HepG2 (cell line): Measurements from ENCODE around the gene NOTUM. TPM values are rescaled to one million over a fixed set of nuclear protein-coding genes. Genes with fewer than 3 reads are reported as not detected.

Source experiments
- IKZF4 ChIP-seq: sonication (generic); formaldehyde crosslinking; IDR thresholded peaks from 2 replicates; pipeline ENCODE4 v1.5.1; 2020; ENCODE audit warnings: borderline replicate concordance, mild to moderate bottlenecking, low read depth, missing genetic modification reagents; ENCODE audit errors: not compliant biosample characterization
- RBFOX2 ChIP-seq: fragments of 200-400 bp; formaldehyde crosslinking; IDR thresholded peaks from 2 replicates; pipeline ENCODE4 v1.6.1; 2017; ENCODE audit warnings: low read depth, mild to moderate bottlenecking, low read length
- SOX13 ChIP-seq, 3 experiments: fragments of 450-650 bp in 1 of 3; sonication (generic) in 1 of 3; formaldehyde crosslinking in 1 of 3; IDR thresholded peaks in 2 of 3; conservative IDR thresholded peaks in 1 of 3; 2 replicates each; pipeline versions ENCODE4 v1.5.0 to v1.6.1; 2016 to 2020; ENCODE audit warnings: antibody characterized with exemption in 1 of 3, mild to moderate bottlenecking in 1 of 3, missing compliant biosample characterization in 1 of 3, missing genetic modification reagents in 1 of 3, moderate library complexity in 1 of 3
- SP2 ChIP-seq: sonication (generic); formaldehyde crosslinking; IDR thresholded peaks from 2 replicates; pipeline ENCODE4 v1.5.1; 2020; ENCODE audit warnings: mild to moderate bottlenecking, missing genetic modification reagents
- TBL1XR1 ChIP-seq: fragments of 150-350 bp; IDR thresholded peaks from 2 replicates; pipeline ENCODE4 v1.6.1; 2014; ENCODE audit warnings: borderline replicate concordance, low read length; ENCODE audit not compliant: partially characterized antibody
- YY1 ChIP-seq: IDR thresholded peaks from 2 replicates; pipeline ENCODE4 v1.6.1; 2011; ENCODE audit warnings: low read length, low read depth, moderate library complexity, mild to moderate bottlenecking; ENCODE audit not compliant: insufficient read depth, insufficient replicate concordance
- ZKSCAN8 ChIP-seq: IDR thresholded peaks from 2 replicates; pipeline ENCODE4 v1.6.1; 2016; ENCODE audit warnings: borderline replicate concordance, missing genetic modification reagents, missing compliant biosample characterization
- ZNF446 ChIP-seq: sonication (generic); formaldehyde crosslinking; IDR thresholded peaks from 2 replicates; pipeline ENCODE4 v1.5.0; 2020; ENCODE audit warnings: mild to moderate bottlenecking, missing genetic modification reagents
- ZNF546 ChIP-seq: sonication (generic); formaldehyde crosslinking; conservative IDR thresholded peaks from 2 replicates; pipeline ENCODE4 v1.8.1; 2023; ENCODE audit warnings: mild to moderate bottlenecking, missing genetic modification reagents
- ZNF605 ChIP-seq: sonication (generic); formaldehyde crosslinking; IDR thresholded peaks from 2 replicates; pipeline ENCODE4 v1.8.0; 2022; ENCODE audit warnings: mild to moderate bottlenecking, missing genetic modification reagents
- ZNF780A ChIP-seq: sonication (generic); formaldehyde crosslinking; IDR thresholded peaks from 2 replicates; pipeline ENCODE4 v1.8.0; 2022; ENCODE audit warnings: mild to moderate bottlenecking, missing genetic modification reagents, moderate library complexity
- polyA plus RNA-seq, 8 experiments: library from polyadenylated mRNA; depleted of rRNA in 3 of 8; stranded (reverse) in 7 of 8; unstranded in 1 of 8; fragments of >200 nt; fragmentation: Illumina TruSeq in 4 of 8; extraction: Trizol in 4 of 8; gene quantifications; 2 replicates each; pipeline versions ENCODE4 v1.2.1 to v1.2.3, GENCODE V29; 2011 to 2016; ENCODE audit warnings: low read depth in 4 of 8, missing spikeins in 1 of 8, mixed read lengths in 1 of 8; ENCODE audit not compliant: insufficient read depth in 1 of 8
- total RNA-seq, 5 experiments: library from RNA; depleted of rRNA; stranded (reverse); fragments of >200 nt; fragmentation: Illumina TruSeq; extraction: Trizol; gene quantifications; 2 replicates each; pipeline ENCODE4 v1.2.3, GENCODE V29; 2016; ENCODE audit warnings: low read depth in 1 of 5
- TF ChIP-seq, protein P1 (sequence below): sonication (generic); formaldehyde crosslinking; IDR thresholded peaks from 2 replicates; pipeline ENCODE4; 2020; ENCODE audit warnings: missing genetic modification reagents, mild to moderate bottlenecking, borderline replicate concordance
- TF ChIP-seq, protein P2 (sequence below), 2 experiments: sonication (generic) in 1 of 2; formaldehyde crosslinking in 1 of 2; IDR thresholded peaks; 2 replicates each; pipeline versions ENCODE4 v1.5.1 to v1.6.1; 2011 to 2020; ENCODE audit warnings: borderline replicate concordance in 1 of 2, low read depth in 1 of 2, low read length in 1 of 2, mild to moderate bottlenecking in 1 of 2, missing genetic modification reagents in 1 of 2, moderate library complexity in 1 of 2
- TF ChIP-seq, protein P3 (sequence below): sonication (generic); formaldehyde crosslinking; IDR thresholded peaks from 2 replicates; pipeline ENCODE4 v1.4.0; 2020; ENCODE audit warnings: missing genetic modification reagents
- TF ChIP-seq, protein P4 (sequence below): sonication (generic); formaldehyde crosslinking; IDR thresholded peaks from 2 replicates; pipeline ENCODE4 v1.8.1; 2022; ENCODE audit warnings: low read depth, mild to moderate bottlenecking, missing genetic modification reagents
- TF ChIP-seq, protein P5 (sequence below): sonication (generic); formaldehyde crosslinking; IDR thresholded peaks from 2 replicates; pipeline ENCODE4 v1.4.0; 2020; ENCODE audit warnings: mild to moderate bottlenecking, missing genetic modification reagents

The NOTUM gene
- total and polyA plus RNA-seq, 2 of the 13 experiments (the other 11 are each of a cell fraction or from before 2014, with no cell fraction given): 150 to 160 TPM

DNA sequence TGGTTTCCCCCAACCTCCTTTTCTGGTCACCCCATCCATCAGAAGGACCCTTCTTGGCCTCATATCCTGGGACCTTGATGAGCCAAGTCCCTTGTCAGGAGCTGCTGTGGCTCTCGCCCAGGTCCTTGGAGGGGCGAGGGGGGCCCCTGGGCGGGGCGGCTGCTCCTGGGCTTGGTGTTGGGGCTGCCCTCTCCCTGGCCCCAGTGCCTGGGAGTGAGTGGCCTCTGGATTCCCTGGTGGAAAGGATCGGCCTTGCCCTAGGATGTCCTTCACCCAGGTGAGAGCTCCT is 6.2 kb upstream of the NOTUM start (continued):
- TF ChIP-seq, protein P1, sequence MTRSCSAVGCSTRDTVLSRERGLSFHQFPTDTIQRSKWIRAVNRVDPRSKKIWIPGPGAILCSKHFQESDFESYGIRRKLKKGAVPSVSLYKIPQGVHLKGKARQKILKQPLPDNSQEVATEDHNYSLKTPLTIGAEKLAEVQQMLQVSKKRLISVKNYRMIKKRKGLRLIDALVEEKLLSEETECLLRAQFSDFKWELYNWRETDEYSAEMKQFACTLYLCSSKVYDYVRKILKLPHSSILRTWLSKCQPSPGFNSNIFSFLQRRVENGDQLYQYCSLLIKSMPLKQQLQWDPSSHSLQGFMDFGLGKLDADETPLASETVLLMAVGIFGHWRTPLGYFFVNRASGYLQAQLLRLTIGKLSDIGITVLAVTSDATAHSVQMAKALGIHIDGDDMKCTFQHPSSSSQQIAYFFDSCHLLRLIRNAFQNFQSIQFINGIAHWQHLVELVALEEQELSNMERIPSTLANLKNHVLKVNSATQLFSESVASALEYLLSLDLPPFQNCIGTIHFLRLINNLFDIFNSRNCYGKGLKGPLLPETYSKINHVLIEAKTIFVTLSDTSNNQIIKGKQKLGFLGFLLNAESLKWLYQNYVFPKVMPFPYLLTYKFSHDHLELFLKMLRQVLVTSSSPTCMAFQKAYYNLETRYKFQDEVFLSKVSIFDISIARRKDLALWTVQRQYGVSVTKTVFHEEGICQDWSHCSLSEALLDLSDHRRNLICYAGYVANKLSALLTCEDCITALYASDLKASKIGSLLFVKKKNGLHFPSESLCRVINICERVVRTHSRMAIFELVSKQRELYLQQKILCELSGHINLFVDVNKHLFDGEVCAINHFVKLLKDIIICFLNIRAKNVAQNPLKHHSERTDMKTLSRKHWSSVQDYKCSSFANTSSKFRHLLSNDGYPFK (CRISPR knock-in tag): peak; percentile 74; the same call in 1 of the 2 replicates
- no peak for TF ChIP-seq ZKSCAN8 (CRISPR knock-in tag)
- TF ChIP-seq, protein P2, sequence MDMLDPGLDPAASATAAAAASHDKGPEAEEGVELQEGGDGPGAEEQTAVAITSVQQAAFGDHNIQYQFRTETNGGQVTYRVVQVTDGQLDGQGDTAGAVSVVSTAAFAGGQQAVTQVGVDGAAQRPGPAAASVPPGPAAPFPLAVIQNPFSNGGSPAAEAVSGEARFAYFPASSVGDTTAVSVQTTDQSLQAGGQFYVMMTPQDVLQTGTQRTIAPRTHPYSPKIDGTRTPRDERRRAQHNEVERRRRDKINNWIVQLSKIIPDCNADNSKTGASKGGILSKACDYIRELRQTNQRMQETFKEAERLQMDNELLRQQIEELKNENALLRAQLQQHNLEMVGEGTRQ (IDR thresholded peaks at IDR 0.05; ENCODE audit: low read depth, low read length): no peak
- TF ChIP-seq, protein P2 (CRISPR knock-in tag; IDR thresholded peaks at IDR 0.05; ENCODE audit: borderline replicate concordance): no peak
- TF ChIP-seq IKZF4 (CRISPR knock-in tag): no peak
- TF ChIP-seq, protein P3, sequence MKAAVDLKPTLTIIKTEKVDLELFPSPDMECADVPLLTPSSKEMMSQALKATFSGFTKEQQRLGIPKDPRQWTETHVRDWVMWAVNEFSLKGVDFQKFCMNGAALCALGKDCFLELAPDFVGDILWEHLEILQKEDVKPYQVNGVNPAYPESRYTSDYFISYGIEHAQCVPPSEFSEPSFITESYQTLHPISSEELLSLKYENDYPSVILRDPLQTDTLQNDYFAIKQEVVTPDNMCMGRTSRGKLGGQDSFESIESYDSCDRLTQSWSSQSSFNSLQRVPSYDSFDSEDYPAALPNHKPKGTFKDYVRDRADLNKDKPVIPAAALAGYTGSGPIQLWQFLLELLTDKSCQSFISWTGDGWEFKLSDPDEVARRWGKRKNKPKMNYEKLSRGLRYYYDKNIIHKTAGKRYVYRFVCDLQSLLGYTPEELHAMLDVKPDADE (CRISPR knock-in tag): 0 out of 2 replicates have a peak, but pooled peaks have one; percentile 1
- TF ChIP-seq, protein P4, sequence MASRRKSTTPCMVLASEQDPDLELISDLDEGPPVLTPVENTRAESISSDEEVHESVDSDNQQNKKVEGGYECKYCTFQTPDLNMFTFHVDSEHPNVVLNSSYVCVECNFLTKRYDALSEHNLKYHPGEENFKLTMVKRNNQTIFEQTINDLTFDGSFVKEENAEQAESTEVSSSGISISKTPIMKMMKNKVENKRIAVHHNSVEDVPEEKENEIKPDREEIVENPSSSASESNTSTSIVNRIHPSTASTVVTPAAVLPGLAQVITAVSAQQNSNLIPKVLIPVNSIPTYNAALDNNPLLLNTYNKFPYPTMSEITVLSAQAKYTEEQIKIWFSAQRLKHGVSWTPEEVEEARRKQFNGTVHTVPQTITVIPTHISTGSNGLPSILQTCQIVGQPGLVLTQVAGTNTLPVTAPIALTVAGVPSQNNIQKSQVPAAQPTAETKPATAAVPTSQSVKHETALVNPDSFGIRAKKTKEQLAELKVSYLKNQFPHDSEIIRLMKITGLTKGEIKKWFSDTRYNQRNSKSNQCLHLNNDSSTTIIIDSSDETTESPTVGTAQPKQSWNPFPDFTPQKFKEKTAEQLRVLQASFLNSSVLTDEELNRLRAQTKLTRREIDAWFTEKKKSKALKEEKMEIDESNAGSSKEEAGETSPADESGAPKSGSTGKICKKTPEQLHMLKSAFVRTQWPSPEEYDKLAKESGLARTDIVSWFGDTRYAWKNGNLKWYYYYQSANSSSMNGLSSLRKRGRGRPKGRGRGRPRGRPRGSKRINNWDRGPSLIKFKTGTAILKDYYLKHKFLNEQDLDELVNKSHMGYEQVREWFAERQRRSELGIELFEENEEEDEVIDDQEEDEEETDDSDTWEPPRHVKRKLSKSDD (CRISPR knock-in tag): no peak
- TF ChIP-seq, protein P5, sequence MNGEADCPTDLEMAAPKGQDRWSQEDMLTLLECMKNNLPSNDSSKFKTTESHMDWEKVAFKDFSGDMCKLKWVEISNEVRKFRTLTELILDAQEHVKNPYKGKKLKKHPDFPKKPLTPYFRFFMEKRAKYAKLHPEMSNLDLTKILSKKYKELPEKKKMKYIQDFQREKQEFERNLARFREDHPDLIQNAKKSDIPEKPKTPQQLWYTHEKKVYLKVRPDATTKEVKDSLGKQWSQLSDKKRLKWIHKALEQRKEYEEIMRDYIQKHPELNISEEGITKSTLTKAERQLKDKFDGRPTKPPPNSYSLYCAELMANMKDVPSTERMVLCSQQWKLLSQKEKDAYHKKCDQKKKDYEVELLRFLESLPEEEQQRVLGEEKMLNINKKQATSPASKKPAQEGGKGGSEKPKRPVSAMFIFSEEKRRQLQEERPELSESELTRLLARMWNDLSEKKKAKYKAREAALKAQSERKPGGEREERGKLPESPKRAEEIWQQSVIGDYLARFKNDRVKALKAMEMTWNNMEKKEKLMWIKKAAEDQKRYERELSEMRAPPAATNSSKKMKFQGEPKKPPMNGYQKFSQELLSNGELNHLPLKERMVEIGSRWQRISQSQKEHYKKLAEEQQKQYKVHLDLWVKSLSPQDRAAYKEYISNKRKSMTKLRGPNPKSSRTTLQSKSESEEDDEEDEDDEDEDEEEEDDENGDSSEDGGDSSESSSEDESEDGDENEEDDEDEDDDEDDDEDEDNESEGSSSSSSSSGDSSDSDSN (CRISPR knock-in tag): 0 out of 2 replicates have a peak, but pooled peaks have one; percentile 24
- TF ChIP-seq ZNF546 (CRISPR knock-in tag): peak; percentile 91
- no peak for TF ChIP-seq SOX13 (IDR thresholded peaks at IDR 0.05)
- TF ChIP-seq SOX13 (CRISPR knock-in tag; conservative IDR thresholded peaks at IDR 0.05 in 1 of 2, IDR thresholded peaks at IDR 0.05 in 1 of 2): no peak
- no peak for TF ChIP-seq YY1
- no peak for TF ChIP-seq ZNF605 (CRISPR knock-in tag)
- peak; percentile 50 for TF ChIP-seq RBFOX2
- no peak for TF ChIP-seq ZNF446
- peak; percentile 8 for TF ChIP-seq TBL1XR1
- TF ChIP-seq ZNF780A (CRISPR knock-in tag): no peak
- 0 out of 2 replicates have a peak, but pooled peaks have one; percentile 15 for TF ChIP-seq SP2 (CRISPR knock-in tag)
